H4 (cell line): ENCODE results near the gene RPRD1B. TPM values are rescaled to one million over a fixed set of nuclear protein-coding genes. Genes with fewer than 3 reads are reported as not detected.

ENCODE experiments used
- DNase-seq: peaks from one replicate; pipeline ENCODE4 v3.0.0-alpha.2; 2015; ENCODE audit warnings: low spot score
- total RNA-seq: library from RNA; depleted of rRNA; stranded (reverse); fragments of >200 nt; shearing (Covaris generic); gene quantifications from 2 replicates; pipeline ENCODE4 v1.2.3, GENCODE V29; 2014; rRNA removed

The RPRD1B gene, protein sequence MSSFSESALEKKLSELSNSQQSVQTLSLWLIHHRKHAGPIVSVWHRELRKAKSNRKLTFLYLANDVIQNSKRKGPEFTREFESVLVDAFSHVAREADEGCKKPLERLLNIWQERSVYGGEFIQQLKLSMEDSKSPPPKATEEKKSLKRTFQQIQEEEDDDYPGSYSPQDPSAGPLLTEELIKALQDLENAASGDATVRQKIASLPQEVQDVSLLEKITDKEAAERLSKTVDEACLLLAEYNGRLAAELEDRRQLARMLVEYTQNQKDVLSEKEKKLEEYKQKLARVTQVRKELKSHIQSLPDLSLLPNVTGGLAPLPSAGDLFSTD
- 10.8 and 13.5 TPM in 2 replicates for total RNA-seq

DNA sequence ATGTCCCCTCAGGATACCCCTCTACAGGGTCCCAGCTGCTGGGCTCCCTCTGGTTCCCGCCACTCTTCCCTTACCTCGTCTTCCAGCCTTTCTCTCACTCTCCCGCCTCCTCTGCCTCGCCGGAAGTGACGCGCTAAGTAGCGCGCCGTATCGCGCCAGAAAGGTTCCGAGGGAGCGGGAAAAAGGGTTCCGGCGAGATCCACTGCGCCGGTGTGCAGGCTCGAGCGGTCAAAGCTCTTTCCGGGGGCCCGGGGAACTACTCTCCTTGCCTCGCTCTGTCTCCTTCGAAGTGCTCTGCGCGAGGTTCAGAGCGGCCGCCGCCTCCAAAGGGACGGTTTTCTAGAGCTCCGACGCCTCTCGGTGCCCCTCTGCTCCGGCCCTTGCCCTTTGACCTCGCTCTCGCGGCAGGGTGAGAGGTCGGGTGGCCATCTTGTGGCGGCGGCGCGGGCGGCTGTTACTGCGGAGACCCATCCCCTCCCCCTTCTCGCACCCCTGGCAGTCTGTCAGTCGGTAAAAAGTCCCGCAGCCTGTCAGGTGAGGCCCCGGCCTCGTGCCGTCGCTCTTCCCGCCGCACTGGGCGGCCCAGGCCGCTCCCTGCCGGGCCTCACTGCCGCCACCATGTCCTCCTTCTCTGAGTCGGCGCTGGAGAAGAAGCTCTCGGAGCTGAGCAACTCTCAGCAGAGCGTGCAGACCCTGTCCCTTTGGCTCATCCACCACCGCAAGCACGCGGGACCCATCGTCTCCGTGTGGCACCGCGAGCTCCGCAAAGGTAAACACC lies at the start of gene RPRD1B, which contains the start of gene TTI1:
Gene RPRD1B, plus strand, starts transcription at position 417 of the 778 bp plus-strand sequence. Its CDS starts 202 bp downstream, at position 619.
Gene TTI1, minus strand, starts transcription at position 127 of the 778 bp plus-strand sequence. CDS start 19,640 bp downstream, outside the sequence.
- peak; percentile 87 for DNase-seq

GRCh38 chr20:37984018-37984785 lies 49.3 kb upstream of the RPRD1B start:
- no peak for DNase-seq

- no peak for DNase-seq
Measured at GRCh38 chr20:37986044-37986858, 47.3 kb upstream of the RPRD1B start.

- peak; percentile 88 for DNase-seq
Measured at GRCh38 chr20:37986873-37987601, 46.5 kb upstream of the RPRD1B start.

- no peak for DNase-seq
Measured at GRCh38 chr20:37987602-37988290, 45.8 kb upstream of the RPRD1B start.

GRCh38 chr20:37988306-37988954 lies 45.1 kb upstream of the RPRD1B start:
- peak; percentile 43 for DNase-seq

DNA sequence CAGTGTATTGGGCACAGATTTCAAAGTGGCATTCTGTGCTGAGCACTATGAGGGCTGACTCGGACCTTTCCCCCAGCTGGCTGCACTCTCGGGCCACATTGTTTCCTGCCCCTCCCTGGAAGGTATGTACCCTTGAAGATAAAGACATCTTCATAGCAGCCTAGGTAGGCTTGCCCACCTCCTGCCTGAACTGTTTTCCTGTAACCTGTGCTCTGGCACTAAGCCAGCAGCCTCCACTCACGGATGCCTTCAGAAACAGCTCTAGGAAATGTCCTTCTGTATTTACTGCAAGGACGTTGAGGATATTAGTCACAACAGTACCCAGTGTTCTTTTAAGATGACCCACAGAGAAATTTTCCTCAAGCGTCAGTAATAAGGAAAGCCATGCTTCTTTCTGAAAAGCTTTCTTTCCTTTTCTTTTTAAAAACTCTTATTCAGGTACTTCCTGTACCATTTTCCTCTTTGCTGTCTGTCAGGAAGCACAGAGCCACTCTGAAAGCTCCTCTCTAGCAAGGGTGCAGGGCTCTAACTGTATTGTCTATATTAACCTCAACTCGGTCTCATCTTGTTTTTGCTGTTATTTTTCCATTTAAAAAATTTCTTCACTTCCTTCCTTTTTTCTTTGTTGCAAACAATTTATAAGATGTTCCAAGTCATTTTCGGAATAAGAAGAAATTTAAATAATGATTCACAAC lies 43.8 kb upstream of the RPRD1B start:
- DNase-seq, result no peak

DNA sequence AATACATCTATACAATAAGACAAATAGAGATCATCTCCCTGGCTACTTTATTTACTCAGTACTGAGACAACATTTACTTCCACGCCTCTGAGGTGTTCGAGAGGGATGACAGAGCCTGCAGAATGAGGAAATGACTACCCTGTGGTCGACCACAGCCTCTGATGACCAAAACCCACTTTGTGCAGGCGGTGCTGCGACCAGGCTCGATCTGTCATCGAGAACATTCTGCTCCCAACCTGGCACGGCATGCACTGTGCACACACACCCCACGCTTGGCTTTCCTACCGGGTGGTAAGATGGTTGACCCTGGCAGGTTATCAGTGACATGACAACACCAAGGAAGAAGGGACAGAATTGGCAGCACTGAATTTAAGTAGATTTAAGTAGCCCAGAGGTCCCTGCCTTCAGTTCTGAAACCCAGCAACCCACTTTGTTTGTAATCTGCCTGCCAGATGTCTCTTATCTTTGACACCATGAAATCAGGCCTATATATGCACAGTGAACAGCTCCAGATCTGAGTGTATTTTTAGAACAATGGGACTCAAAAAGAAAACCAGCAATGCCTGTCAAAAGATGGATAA lies 42.9 kb upstream of the RPRD1B start:
- DNase-seq, result peak; percentile 44

GRCh38 chr20:37991157-37991866 lies 42.2 kb upstream of the RPRD1B start:
- no peak for DNase-seq

DNA sequence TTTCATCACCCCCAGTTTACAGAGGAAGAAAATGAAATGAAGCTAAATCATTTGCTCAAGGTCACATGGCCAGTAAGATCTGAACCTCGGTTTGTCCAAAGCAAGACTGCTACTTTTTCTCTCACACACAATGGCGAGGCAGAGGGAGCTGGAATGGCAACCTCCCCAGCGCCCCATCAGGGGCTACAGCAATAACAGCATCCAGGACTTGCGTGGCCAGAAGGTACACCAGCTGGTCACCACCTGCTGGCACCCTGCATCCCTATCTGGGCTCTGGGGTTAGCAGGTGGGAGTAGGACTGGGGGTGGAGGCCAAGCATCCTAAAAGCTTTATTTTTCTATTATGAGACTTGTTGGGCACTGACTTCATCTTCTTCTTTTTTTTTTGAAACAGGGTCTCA lies 41.6 kb upstream of the RPRD1B start:
- DNase-seq, result no peak

DNA sequence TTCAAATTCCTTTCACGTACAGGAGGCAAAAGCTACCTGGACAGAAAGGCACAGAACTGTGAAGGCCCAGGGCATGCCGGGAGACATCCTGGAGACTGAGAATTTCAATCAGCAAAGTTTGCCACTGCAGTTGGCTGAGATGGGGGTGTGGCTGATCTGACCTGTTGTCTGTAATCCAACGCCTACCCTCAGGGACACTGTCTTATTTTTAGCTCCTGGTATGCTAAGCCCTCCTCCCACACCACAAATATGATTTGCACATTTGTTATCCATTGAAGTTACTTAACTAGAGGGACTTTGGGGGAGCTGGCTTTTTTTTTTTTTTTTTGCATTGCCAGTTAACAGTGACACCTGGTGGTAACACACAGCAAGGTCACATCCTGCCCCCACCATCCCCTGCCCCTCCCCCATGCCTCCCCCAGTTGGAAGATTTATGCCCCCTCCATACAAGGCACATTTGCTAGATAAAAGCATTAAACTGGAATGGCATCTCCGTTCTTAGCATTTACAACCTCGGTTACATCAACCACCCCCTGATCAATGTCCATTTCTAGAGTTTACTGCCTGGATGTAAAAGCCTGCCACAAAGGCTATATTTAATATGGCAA lies 40.6 kb upstream of the RPRD1B start:
- DNase-seq, result peak; percentile 71

DNA sequence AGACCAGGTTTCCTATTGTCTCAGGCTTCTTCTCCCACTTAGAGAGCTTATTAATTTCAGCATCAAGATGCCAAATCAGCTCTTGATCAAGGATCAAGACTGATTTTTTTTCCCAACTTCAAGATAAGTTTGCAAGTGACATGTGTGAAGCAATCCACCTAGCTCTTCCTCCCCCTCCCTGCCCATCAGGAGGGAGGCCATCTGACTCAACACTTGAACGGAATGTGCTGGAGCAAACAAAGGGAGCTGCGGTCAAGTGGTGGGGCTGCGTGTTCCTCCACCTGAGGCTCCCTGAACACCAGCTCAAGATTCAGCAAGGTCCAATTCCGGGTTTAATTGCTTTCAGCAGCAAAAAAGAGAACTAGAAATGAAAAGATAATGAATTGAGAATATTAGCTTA lies 39.0 kb upstream of the RPRD1B start:
- peak; percentile 33 for DNase-seq

DNA sequence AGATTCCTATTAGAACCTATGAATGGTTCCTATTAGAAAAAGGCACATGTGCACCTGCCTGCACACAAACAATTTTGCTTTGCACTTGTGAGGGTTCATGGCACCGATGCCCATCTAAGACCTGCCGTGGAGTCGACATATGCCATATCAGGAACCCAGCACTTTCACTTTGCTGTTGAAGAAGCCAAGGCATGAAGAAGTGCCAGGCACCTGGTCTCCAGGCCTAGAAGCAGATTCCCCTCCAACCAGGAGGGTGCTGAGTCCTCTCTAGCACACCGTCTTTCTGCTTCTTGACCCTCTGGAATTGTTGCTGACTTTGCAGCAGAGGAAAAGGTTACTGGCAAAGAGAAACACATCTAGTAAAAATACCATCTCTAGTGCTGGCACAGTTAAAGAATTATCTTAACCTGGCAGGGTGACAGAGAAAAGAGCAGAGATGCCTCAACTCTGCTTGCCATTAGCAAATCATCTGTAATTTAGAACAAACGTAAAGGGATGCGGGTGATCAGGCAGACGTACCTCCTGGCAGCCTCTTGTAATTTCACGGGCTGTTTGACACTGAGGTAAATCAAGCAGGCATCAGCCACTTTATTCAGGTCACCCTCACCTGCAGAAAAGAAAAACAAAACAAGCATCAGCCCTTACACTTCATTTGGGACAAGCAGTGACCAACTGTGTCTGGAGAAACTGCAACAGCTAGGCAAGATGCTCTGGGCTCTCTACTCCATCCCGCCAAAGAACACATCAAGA lies 37.5 kb upstream of the RPRD1B start:
- DNase-seq, result no peak

- DNase-seq, result no peak
Measured at GRCh38 chr20:37997516-37997915, 36.0 kb upstream of the RPRD1B start.

GRCh38 chr20:37999526-38000263 lies 33.9 kb upstream of the RPRD1B start:
- DNase-seq, result no peak

- DNase-seq, result no peak
Measured at GRCh38 chr20:38000293-38000692, 33.3 kb upstream of the RPRD1B start.
